ENCODE measurements around the gene SLC6A18. TPM values are rescaled to one million over a fixed set of nuclear protein-coding genes. Genes with fewer than 3 reads are reported as not detected.

The SLC6A18 gene
- total and polyA plus RNA-seq, 10 of the 15 experiments (the other 5 are each of a cell fraction or from before 2014, with no cell fraction given), result not detected

DNA sequence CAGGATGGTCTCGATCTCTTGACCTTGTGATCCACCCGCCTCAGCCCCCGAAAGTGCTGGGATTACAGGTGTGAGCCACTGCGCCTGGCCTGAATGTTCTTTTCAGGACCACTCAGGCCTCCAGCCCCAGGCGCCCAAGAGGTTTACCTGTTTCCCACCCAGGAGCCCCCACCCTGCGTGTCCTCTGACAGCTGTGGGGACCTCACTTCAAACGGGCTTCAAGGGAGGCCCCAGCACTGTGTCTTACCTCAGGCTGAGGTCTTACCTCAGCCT is 42.9 kb upstream of the SLC6A18 start (continued):
- TF ChIP-seq MYB (IDR thresholded peaks at IDR 0.05; ENCODE audit: borderline replicate concordance, low read depth, low read length) (no peak), CEBPZ (IDR thresholded peaks at IDR 0.05; ENCODE audit: low read depth, low read length) (no peak), ETV6 (conservative IDR thresholded peaks at IDR 0.05 in 1 of 2, IDR thresholded peaks at IDR 0.05 in 1 of 2; ENCODE audit: borderline replicate concordance in 1 of 2, low read depth in 1 of 2) (no peak)

DNA sequence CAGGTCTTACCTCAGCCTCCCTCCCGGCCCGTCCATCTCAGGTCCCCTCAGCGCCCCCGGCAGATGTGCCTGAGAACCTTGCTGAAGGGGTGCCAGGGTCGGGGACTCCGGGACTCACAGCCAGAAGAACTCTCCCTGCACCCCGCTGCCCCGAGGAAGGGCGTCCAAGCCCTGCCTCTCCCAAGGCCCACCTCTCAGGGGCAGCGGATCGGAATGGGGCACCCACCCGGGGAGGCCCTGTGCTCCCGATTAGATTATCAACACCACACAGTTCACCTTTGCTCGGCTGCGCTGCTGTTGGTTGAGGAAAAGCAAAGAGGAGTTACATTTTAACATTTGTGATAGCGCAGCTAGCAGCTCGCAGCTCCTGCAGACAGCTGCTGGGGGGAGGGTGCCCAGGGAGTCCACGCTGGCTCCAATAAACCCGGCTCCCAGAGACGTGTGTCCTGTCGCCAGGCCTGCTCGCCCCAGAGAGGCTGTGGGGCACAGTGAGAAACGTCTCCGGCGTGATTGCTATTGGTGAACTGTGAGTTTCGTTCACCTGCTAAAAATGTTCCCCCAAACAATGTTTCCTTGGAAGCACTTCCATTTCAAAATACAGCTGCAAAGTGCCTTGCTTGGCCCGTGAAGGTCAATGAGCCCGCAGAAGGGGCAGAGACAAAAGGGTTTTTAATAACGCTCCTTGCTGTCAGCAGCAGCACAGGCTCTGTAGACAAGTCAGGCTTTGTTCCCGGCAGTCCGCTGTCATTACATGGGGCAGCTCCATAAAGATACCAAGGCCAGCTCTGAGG is 42.4 kb upstream of the SLC6A18 start:
- BruUV-seq (replicated peaks), result no TSS peak
- ChIA-PET POLR2A (no interaction called here), RAD21 (ENCODE audit: unreplicated experiment) (no interaction called here), CTCF (interaction anchor here (1.4 kb wide), 1 partner anchor 9 kb away, joined by 8 read pairs; no protein-coding TSS in a partner anchor), SMC1A (ENCODE audit: uncharacterized antibody, unreplicated experiment) (no interaction called here)
- Histone ChIP-seq H3K27ac (ENCODE audit: control insufficient read depth, insufficient read depth) (no peak overlapping the region), H3K9ac (ENCODE audit: control insufficient read depth, insufficient read depth, low read length) (no peak overlapping the region), H2AFZ (ENCODE audit: control insufficient read depth, low read depth, low read length) (no peak overlapping the region), H4K20me1 (ENCODE audit: control insufficient read depth, insufficient read depth) (no peaks in the 10 kb centered on the region), H3K4me3 (no peak overlapping the region), H3K9me3 (replicated peaks; ENCODE audit: control insufficient read depth, insufficient read depth, low read length) (no peaks in the 10 kb centered on the region), H3K4me2 (ENCODE audit: control insufficient read depth, insufficient read depth) (no peak overlapping the region), H3K79me2 (ENCODE audit: control insufficient read depth, insufficient read depth, low read length) (no peaks in the 10 kb centered on the region), H3K27me3 (replicated peaks in 1 of 2; ENCODE audit: control insufficient read depth in 2 of 2, insufficient read depth in 2 of 2, low read length in 1 of 2) (no peaks in the 10 kb centered on the region; a peak in 1 of 4 replicates), H3K4me1 (ENCODE audit: control insufficient read depth, insufficient read depth, low read length) (no peaks in the 10 kb centered on the region), H3K36me3 (ENCODE audit: control insufficient read depth in 2 of 2, insufficient read depth in 2 of 2, low read length in 1 of 2) (no peaks in the 10 kb centered on the region)
- in situ Hi-C loops (cut with MboI) (no loop called here), intact Hi-C loops (cut with micrococcal nuclease; ENCODE audit: unreplicated experiment) (no loop called here)
- 46% methylated on average over 31 of the region's 31 CpGs for WGBS (ENCODE audit: insufficient coverage, insufficient replicate concordance, low lambda C conversion rate, missing lambda C conversion rate)
- ATAC-seq (no peak), FAIRE-seq (no peak), DNase-seq (ENCODE audit: low read depth, low spot score) (no peak)
- TF ChIP-seq CEBPB (IDR thresholded peaks at IDR 0.05; ENCODE audit: borderline replicate concordance in 1 of 2, low read depth in 2 of 2, low read length in 2 of 2) (no peak), POLR2AphosphoS5 (IDR thresholded peaks at IDR 0.05; ENCODE audit: low read length) (no peak), ELK1 (IDR thresholded peaks at IDR 0.05; ENCODE audit: low read depth, low read length) (no peak), ZNF24 (IDR thresholded peaks at IDR 0.05) (no peak), IKZF1 (conservative IDR thresholded peaks at IDR 0.05) (no peak), TCF7 (IDR thresholded peaks at IDR 0.05; ENCODE audit: borderline replicate concordance) (no peak), RELB (IDR thresholded peaks at IDR 0.05; ENCODE audit: low read depth) (no peak), IRF3 (IDR thresholded peaks at IDR 0.05) (no peak), MEF2A (IDR thresholded peaks at IDR 0.05; ENCODE audit: insufficient read depth, low read depth, low read length) (no peak)
- TF ChIP-seq, protein P1, sequence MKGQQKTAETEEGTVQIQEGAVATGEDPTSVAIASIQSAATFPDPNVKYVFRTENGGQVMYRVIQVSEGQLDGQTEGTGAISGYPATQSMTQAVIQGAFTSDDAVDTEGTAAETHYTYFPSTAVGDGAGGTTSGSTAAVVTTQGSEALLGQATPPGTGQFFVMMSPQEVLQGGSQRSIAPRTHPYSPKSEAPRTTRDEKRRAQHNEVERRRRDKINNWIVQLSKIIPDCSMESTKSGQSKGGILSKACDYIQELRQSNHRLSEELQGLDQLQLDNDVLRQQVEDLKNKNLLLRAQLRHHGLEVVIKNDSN (IDR thresholded peaks at IDR 0.05; ENCODE audit: borderline replicate concordance, extremely low read length, insufficient read depth, low read depth, low read length), result no peak
